Aorta (tissue), 5 donors: ENCODE measurements around the gene SLC1A4. TPM values are rescaled to one million over a fixed set of nuclear protein-coding genes. Genes with fewer than 3 reads are reported as not detected.

Source experiments
- ATAC-seq: fragments of 200-7000 bp; cut with Tn5 transposase; one replicate; pipeline ENCODE4 v1.9.1; 2022; ENCODE audit warnings: moderate library complexity; ENCODE audit not compliant: low FRiP score
- DNase-seq, 2 donors: peaks; one replicate each; pipeline ENCODE4 v3.0.0-alpha.2; 2020
- H3K27ac ChIP-seq, 2 donors: one replicate each; pipeline ENCODE4 v1.5.1; 2013; ENCODE audit warnings: low read length in 2 of 2, mild to moderate bottlenecking in 2 of 2, moderate library complexity in 2 of 2, control low read depth in 1 of 2, inconsistent platforms in 1 of 2, low read depth in 1 of 2
- H3K27me3 ChIP-seq, 2 donors: one replicate each; pipeline ENCODE4 v1.6.1; 2013; ENCODE audit warnings: control low read depth in 1 of 2, low read length in 1 of 2, mild to moderate bottlenecking in 1 of 2, moderate library complexity in 1 of 2; ENCODE audit not compliant: insufficient read depth in 2 of 2, control insufficient read depth in 1 of 2
- H3K36me3 ChIP-seq, 2 donors: one replicate each; pipeline ENCODE4 v1.6.1; 2013; ENCODE audit warnings: control low read depth in 1 of 2, low read length in 1 of 2, mild to moderate bottlenecking in 1 of 2; ENCODE audit not compliant: insufficient read depth in 2 of 2, control insufficient read depth in 1 of 2
- H3K4me1 ChIP-seq, 2 donors: one replicate each; pipeline ENCODE4 v1.6.1; 2013; ENCODE audit warnings: low read length in 2 of 2, control low read depth in 1 of 2, mild to moderate bottlenecking in 1 of 2, moderate library complexity in 1 of 2; ENCODE audit not compliant: insufficient read depth in 2 of 2, control insufficient read depth in 1 of 2
- H3K4me3 ChIP-seq, 2 donors: one replicate each; pipeline ENCODE4 v1.5.1; 2013; ENCODE audit warnings: low read length in 2 of 2, control low read depth in 1 of 2, mild to moderate bottlenecking in 1 of 2
- H3K9me3 ChIP-seq: one replicate; pipeline ENCODE4 v1.6.1; 2013; ENCODE audit warnings: mild to moderate bottlenecking, low read length; ENCODE audit not compliant: control insufficient read depth
- WGBS, 2 donors: extraction: QIAGEN DNeasy Blood & Tissue Kit; methylation state at CpG; one replicate each; pipeline ENCODE4 v1.1.7; 2013; 5-methylcytosine and 5-hydroxymethylcytosine counted together
- intact Hi-C, 2 donors: fragments of 100-400 bp; cut with DNase I; formaldehyde crosslinking; loops; one replicate each; pipeline versions ENCODE4 v1.14.2 to v1.15.0; 2022
- long read RNA-seq, 2 donors: library from polyadenylated mRNA; unstranded; transcript quantifications; one replicate each; pipeline ENCODE4 v2.0.0, GENCODE V29; 2020 to 2021
- polyA plus RNA-seq, 2 donors: library from polyadenylated mRNA; stranded (reverse); fragments of 200-250 nt; gene quantifications; one replicate each; pipeline ENCODE4 v1.2.3, GENCODE V29; 2013
- total RNA-seq, 2 donors: library from RNA; stranded (reverse); fragmentation: NEBNext Ultra II Directional; extraction: Animal tissue kit (Norgen Biotek cat#: 25700); gene quantifications; one replicate each; pipeline ENCODE4 v1.2.1, GENCODE V29; 2021
- donor health status: healthy with polysubstance abuse.
- donor health status: Bipolar disorder and iron deficiency.
- donor health status: DM: no; HTN: no; CAD: no.
- donor health status: DM: no; HTN: no; CAD: no.
- donor health status: DM: yes; HTN: yes; CAD: no.

SLC1A4 gene
- total RNA-seq (10 to 100 TPM; 22.5 to 26.4 TPM), polyA plus RNA-seq (10 to 100 TPM in 1 of 2 donors, 1 to 10 TPM in 1; 6.9 to 13.1 TPM)
- long read RNA-seq, donor 1, full-length matches to known transcripts: 12 of 35 reads
- long read RNA-seq, donor 1, partial matches to known transcripts: 17 of 35 reads
- long read RNA-seq, donor 1, other reads (novel, unspliced or antisense): 6 of 35 reads
- long read RNA-seq, donor 2, full-length matches to known transcripts: 27 of 35 reads
- long read RNA-seq, donor 2, partial matches to known transcripts: 2 of 35 reads
- long read RNA-seq, donor 2, other reads (novel, unspliced or antisense): 6 of 35 reads

DNA sequence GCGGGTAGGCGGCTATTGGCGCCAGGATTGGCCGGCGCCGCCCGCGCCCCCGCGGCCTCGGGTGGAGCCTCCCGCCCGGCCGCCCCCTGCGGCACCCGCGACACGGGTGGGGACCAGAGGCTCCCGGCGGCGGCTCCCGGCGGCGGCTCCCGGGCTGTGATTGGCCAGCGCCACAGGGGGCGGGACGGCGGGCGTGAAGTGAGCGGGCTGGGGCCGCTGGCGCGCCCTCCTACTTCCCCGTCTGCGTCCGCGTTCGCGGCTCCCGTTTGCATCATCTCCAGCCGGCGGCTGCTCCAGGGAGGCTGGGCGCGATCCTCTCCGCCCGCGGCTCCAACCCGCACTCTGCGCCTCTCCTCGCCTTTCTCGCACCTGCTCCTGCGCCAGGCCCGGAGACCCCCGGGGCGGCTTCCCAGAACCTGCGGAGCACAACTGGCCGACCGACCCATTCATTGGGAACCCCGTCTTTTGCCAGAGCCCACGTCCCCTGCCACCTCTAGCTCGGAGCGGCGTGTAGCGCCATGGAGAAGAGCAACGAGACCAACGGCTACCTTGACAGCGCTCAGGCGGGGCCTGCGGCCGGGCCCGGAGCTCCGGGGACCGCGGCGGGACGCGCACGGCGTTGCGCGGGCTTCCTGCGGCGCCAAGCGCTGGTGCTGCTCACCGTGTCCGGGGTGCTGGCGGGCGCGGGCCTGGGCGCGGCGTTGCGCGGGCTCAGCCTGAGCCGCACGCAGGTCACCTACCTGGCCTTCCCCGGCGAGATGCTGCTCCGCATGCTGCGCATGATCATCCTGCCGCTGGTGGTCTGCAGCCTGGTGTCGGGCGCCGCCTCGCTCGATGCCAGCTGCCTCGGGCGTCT is at the start of gene SLC1A4:
SLC1A4 (plus strand) TSS at position 274 of the 856 bp plus-strand sequence; CDS start at position 519, 245 bp downstream.
- intact Hi-C loops: no loop called here
- whole genome bisulfite sequencing, 2 donors: 0 to 1% methylated on average over 96 to 109 of the region's 109 CpGs

DNA sequence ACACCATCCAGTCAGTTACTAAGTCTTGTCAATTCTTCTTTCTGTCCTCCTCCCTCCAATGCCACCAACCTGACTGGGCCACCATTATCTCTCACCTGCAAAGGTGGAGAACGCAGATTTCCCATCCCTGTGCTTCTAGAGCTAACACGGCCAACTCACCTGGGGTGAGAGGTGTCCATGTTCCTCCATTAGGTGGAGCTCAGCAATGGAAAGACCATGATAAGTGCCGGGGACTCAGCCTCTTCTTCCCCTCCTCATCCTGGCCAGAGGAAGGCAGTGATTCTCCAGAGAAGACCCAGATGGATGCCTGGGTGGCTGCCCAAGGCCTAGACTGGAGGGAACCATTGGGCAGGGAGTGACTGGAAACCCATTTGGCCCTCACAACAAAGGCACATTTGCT is 48.1 kb upstream of the SLC1A4 start:
- Histone ChIP-seq H3K4me3 (no peak overlapping the region), H3K36me3 (no peaks in the 10 kb centered on the region), H3K27me3 (no peaks in the 10 kb centered on the region), H3K9me3 (no peaks in the 10 kb centered on the region), H3K4me1 (no peaks in the 10 kb centered on the region), H3K27ac (no peak overlapping the region)
- WGBS, 2 donors: 99 to 100% methylated on average over 3 of the region's 3 CpGs
- intact Hi-C loops: no loop called here
- no peak for DNase-seq
- ATAC-seq: no peak

More for the DNA sequence above, at the start of gene SLC1A4:
- Histone ChIP-seq H3K4me3 (peak within 1 kb of the TSS; percentile 67 to 83), H3K4me1 (peaks cover 2 to 6% of the 10 kb centered on the region in 2 donors), H3K36me3 (no peaks in the 10 kb centered on the region), H3K27ac (peak within 1 kb of the TSS; percentile 90 to 97), H3K27me3 (no peaks in the 10 kb centered on the region), H3K9me3 (no peaks in the 10 kb centered on the region)
- peak; percentile 96 to 99 for DNase-seq
- peak; percentile 97 for ATAC-seq

DNA sequence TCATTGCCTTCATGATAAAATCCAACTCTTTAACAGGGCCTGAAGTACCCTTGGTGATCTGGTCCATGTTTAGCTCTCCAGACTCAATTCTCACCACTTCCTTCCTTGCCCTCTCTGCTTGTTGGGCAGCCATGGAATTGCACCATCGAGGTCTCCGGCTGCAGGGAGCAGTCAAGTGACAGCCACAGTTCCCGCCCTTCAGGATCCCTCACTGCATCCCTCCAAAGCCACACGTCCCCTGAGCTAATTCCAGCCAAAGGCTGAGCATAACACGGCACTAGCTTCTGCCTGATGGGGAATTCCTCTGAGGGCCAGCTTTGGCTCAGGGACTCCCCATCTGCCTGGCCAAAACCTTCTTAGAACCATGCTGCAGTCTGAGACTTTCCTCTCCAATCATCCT is 47.4 kb upstream of the SLC1A4 start:
- Histone ChIP-seq H3K27me3 (no peaks in the 10 kb centered on the region), H3K36me3 (no peaks in the 10 kb centered on the region), H3K4me3 (no peak overlapping the region), H3K9me3 (no peaks in the 10 kb centered on the region), H3K27ac (no peak overlapping the region), H3K4me1 (no peaks in the 10 kb centered on the region)
- intact Hi-C loops: no loop called here
- ATAC-seq: no peak
- DNase-seq: no peak
- 58 to 65% methylated on average over 5 of the region's 5 CpGs for WGBS, 2 donors

DNA sequence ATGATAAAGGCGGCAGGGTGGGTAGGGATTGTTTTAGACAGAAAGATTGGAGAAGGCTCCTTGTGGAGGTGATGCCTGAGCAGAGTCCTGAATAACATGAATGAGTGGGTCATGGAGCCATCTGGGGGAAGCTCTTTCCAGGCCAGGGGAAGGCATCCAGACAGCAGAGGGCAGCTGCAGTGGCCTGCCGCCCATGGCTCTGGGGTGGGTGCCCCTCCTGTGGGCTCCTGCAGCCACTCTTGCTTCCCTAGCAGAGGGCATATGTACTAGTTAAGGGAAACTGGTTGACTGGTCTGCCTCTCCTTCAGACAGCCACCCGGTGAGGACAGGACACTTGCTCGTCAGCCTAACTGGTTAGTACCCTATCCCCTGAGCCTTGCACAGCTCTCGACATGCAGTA is 46.5 kb upstream of the SLC1A4 start:
- H3K4me1 ChIP-seq: no peaks in the 10 kb centered on the region
- WGBS, 2 donors: 84 to 92% methylated on average over 5 of the region's 5 CpGs
- H3K9me3 ChIP-seq: no peaks in the 10 kb centered on the region
- DNase-seq (no peak), ATAC-seq (no peak)
- H3K36me3 ChIP-seq: no peaks in the 10 kb centered on the region
- intact Hi-C loops: no loop called here
- H3K27me3 ChIP-seq: no peaks in the 10 kb centered on the region
- H3K27ac ChIP-seq: no peak overlapping the region
- H3K4me3 ChIP-seq: no peak overlapping the region

DNA sequence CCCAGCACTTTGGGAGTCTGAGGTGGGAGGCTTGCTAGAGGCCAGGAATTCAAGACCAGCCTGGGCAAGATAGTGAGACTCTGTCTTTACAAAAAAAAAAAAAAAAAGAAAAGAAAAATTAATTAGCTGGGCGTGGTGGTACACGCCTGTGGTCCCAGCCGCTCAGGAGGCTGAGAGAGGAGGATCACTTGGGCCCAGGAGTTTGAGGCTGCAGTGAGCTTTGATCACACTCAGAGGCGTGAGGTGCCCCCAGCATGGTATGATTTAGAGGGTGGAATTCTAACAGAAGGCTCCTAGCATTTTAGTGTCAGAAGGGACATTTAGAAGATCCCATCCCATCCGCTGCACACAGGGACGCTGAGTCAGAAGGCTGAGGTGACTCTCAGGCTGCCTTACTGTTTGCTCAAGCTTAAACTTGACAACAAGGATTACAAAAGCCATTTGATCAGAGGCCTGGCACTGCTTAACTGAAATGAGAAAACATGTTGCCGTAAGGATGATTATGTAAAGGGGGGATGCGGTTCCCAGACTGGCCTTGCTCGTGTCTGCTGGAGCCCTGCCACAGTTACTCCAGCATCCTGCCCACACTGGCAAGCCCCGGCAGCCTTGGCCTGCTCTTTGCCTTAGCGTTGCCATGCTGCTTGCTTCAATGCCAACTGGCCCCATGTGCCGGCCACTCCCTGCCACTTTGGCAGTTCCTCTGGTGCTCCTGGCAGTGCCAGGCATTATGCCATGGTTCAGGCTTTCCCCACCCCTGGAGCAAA is 45.6 kb upstream of the SLC1A4 start:
- DNase-seq (peak; percentile 83 to 87), ATAC-seq (peak; percentile 82)
- no peaks in the 10 kb centered on the region for H3K36me3 ChIP-seq
- 31 to 33% methylated on average over 12 of the region's 12 CpGs for WGBS, 2 donors
- H3K9me3 ChIP-seq: no peaks in the 10 kb centered on the region
- no peak overlapping the region for H3K4me3 ChIP-seq
- no peaks in the 10 kb centered on the region for H3K27me3 ChIP-seq
- intact Hi-C loops: no loop called here
- no peak overlapping the region for H3K27ac ChIP-seq
- no peaks in the 10 kb centered on the region for H3K4me1 ChIP-seq

DNA sequence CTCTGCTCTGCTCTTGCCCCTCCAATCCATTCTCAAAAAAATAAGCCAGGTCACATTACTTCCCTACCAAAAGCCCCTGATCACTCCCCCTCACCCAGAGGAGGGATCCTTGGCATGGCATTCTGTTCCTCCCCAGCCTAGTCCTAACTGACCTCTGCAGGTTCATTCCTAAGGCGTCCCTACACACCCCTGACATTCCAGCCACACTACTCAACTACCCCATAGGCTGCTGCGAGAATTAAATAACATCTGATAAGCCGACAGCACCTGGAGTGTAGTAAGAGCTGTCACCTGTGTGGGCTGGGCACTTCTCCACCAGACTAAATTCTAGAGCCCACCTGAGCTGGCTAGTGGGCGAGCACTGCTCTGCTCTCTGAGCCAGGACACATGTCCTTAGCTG is 44.7 kb upstream of the SLC1A4 start:
- Histone ChIP-seq H3K27me3 (no peaks in the 10 kb centered on the region), H3K27ac (no peak overlapping the region), H3K4me3 (no peak overlapping the region), H3K36me3 (no peaks in the 10 kb centered on the region), H3K9me3 (no peaks in the 10 kb centered on the region), H3K4me1 (no peaks in the 10 kb centered on the region)
- 93 to 95% methylated on average over 4 of the region's 4 CpGs for WGBS, 2 donors
- ATAC-seq (no peak), DNase-seq (no peak)
- intact Hi-C loops: no loop called here

DNA sequence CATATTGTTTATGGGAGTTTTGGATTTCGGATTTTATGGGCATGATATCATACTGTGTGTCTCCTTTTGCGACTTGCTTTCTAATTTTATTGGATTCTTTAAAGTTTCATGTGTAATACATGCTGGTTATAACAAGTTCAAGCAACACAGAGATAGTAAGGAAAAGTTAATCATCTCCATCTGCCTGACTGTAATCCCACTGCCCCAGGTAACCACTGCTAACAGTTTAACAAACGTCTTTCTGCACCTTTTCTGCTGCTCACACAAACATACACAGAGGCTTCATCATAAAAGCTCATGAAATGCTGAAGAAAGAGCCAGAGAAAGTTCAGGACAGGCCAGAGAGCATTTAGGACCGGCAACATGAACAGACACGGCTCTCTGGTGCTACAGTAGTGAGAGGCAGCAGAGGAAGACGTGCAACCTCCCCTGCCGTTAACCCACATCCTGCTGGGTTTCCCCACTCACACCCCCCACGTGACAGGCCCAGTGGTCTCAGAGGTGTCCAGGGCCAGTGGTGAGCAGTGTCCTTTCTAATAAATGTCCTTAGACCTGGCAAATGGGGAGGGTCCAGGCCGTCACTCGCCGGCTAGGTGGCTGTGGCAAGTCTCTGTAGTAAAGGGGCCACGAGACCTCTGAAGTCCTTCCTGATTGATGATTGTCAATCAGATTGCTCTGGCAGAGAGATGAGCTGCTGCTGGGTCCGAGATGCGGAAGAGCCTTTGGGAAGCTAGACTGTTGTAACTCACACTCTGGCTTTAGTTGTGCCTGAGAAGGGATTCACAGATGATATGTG is 43.0 kb upstream of the SLC1A4 start:
- H3K9me3 ChIP-seq: no peaks in the 10 kb centered on the region
- WGBS, 2 donors: 87 to 89% methylated on average over 14 of the region's 14 CpGs
- no peaks in the 10 kb centered on the region for H3K36me3 ChIP-seq
- no peaks in the 10 kb centered on the region for H3K27me3 ChIP-seq
- intact Hi-C loops: no loop called here
- no peak overlapping the region for H3K27ac ChIP-seq
- H3K4me1 ChIP-seq: no peaks in the 10 kb centered on the region
- peak in 1 of 2 donors; percentile 63 for DNase-seq
- H3K4me3 ChIP-seq: no peak overlapping the region
- no peak for ATAC-seq

DNA sequence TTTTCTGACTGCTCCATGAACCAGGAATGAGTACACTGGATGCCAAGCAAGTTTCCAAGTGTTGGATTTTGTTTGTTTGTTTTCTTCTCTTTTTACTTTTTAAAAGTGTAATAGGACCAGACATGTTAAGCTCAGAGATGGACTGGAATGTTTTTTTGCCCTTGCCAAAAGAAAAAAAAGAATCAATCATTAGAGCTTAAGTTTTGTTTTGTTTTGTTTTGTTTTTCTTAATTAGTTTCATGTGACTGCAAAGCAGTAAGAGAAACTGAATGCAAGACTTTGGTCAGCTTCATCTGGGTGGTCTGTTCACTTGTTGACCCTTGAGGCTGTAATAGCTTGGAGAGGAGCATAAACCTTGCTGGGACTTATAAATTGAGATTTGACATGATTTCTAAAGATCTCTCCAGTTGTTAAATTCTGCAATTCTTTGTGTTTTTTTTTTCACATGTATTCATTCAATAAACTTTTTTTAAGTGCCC is 42.4 kb upstream of the SLC1A4 start:
- H3K4me3 ChIP-seq: no peak overlapping the region
- no peak for DNase-seq

More for the DNA sequence above, 42.4 kb upstream of the SLC1A4 start:
- intact Hi-C loops: no loop called here
- H3K4me1 ChIP-seq: no peaks in the 10 kb centered on the region
- no peak overlapping the region for H3K27ac ChIP-seq
- no peaks in the 10 kb centered on the region for H3K36me3 ChIP-seq
- no peaks in the 10 kb centered on the region for H3K9me3 ChIP-seq
- no peaks in the 10 kb centered on the region for H3K27me3 ChIP-seq
- no peak for ATAC-seq
